K562 (cell line): Measurements from ENCODE around the gene ADPRHL1. TPM values are rescaled to one million over a fixed set of nuclear protein-coding genes. Genes with fewer than 3 reads are reported as not detected.

Experiments
- E2F6 ChIP-seq, 2 experiments: IDR thresholded peaks; 2 replicates each; pipeline ENCODE4 v1.6.1; 2011; ENCODE audit warnings: borderline replicate concordance in 1 of 2, control low read depth in 1 of 2, low read depth in 1 of 2, low read length in 1 of 2, mild to moderate bottlenecking in 1 of 2, mixed read lengths in 1 of 2, moderate library complexity in 1 of 2; ENCODE audit not compliant: insufficient read depth in 1 of 2, insufficient read length in 1 of 2, poor library complexity in 1 of 2, severe bottlenecking in 1 of 2; ENCODE audit errors: extremely low read depth in 1 of 2
- GABPA ChIP-seq: fragments of 200-800 bp; sonication (Bioruptor generic); conservative IDR thresholded peaks from 2 replicates; pipeline ENCODE4 v1.6.1; 2016; ENCODE audit warnings: low read depth, missing genetic modification characterization, missing compliant biosample characterization
- MNT ChIP-seq, 2 experiments: fragments of 450-650 bp; conservative IDR thresholded peaks; 2 replicates each; pipeline ENCODE4 v1.6.1; 2017; ENCODE audit warnings: mild to moderate bottlenecking in 2 of 2, moderate library complexity in 2 of 2
- NR2C1 ChIP-seq, 2 experiments: fragments of 450-650 bp; IDR thresholded peaks; 2 replicates each; pipeline ENCODE4 v1.6.1; 2017; ENCODE audit warnings: mild to moderate bottlenecking in 2 of 2, antibody characterized with exemption in 1 of 2, inconsistent platforms in 1 of 2, missing compliant biosample characterization in 1 of 2, missing genetic modification characterization in 1 of 2
- RBBP5 ChIP-seq: fragments of 200-600 bp; sonication (generic); IDR thresholded peaks from 2 replicates; pipeline ENCODE4 v1.6.1; 2012; ENCODE audit warnings: borderline replicate concordance, mild to moderate bottlenecking, low read length, control low read depth, inconsistent platforms; ENCODE audit not compliant: insufficient read depth, poor library complexity, severe bottlenecking
- SMAD2 ChIP-seq: fragments of 150-350 bp; IDR thresholded peaks from 2 replicates; pipeline ENCODE4 v1.6.1; 2014; ENCODE audit warnings: low read depth, mild to moderate bottlenecking, low read length
- XRCC5 ChIP-seq: fragments of 200-400 bp; formaldehyde crosslinking; IDR thresholded peaks from 2 replicates; pipeline ENCODE4 v1.6.1; 2017; ENCODE audit warnings: low read depth, mild to moderate bottlenecking, low read length
- ZBTB12 ChIP-seq: fragments of 250-450 bp; sonication (Bioruptor Pico); IDR thresholded peaks from 2 replicates; pipeline ENCODE4 v1.4.0; 2020
- ZBTB49 ChIP-seq: sonication (generic); formaldehyde crosslinking; IDR thresholded peaks from 2 replicates; pipeline ENCODE4 v1.8.0; 2022; ENCODE audit warnings: missing genetic modification reagents, mild to moderate bottlenecking, borderline replicate concordance
- ZBTB8A ChIP-seq: fragments of 450-650 bp; IDR thresholded peaks from 2 replicates; pipeline ENCODE4 v1.6.1; 2018; ENCODE audit warnings: mild to moderate bottlenecking, moderate library complexity; ENCODE audit not compliant: partially characterized antibody
- ZNF354B ChIP-seq: fragments of 250-450 bp; sonication (Bioruptor Pico); IDR thresholded peaks from 2 replicates; pipeline ENCODE4 v1.4.0; 2020
- ZNF740 ChIP-seq, 3 experiments: fragments of 200-800 bp in 1 of 3; sonication (Bioruptor generic) in 1 of 3; sonication (generic) in 1 of 3; formaldehyde crosslinking in 1 of 3; IDR thresholded peaks; 2 replicates each; pipeline versions ENCODE4 v1.6.1 to v1.8.0; 2016 to 2022; ENCODE audit warnings: mild to moderate bottlenecking in 2 of 3, missing compliant biosample characterization in 2 of 3, missing genetic modification characterization in 2 of 3, missing genetic modification reagents in 1 of 3
- polyA plus RNA-seq, 8 experiments: library from polyadenylated mRNA; depleted of rRNA in 4 of 8; stranded (reverse) in 5 of 8; unstranded in 3 of 8; fragments of >200 nt; fragmentation: Nextera tagmentation in 2 of 8; fragmentation: Illumina TruSeq in 1 of 8; extraction: Ambion mirVana in 2 of 8; extraction: Trizol in 1 of 8; gene quantifications; 2 replicates each; pipeline versions ENCODE4 v1.2.1 to v1.2.3, GENCODE V29; 2011 to 2014; ENCODE audit warnings: inconsistent platforms in 1 of 8, missing spikeins in 1 of 8
- total RNA-seq, 7 experiments: library from RNA; depleted of rRNA in 6 of 7; stranded (reverse); fragments of >200 nt in 6 of 7; fragmentation: Illumina TruSeq in 2 of 7; extraction: Trizol in 2 of 7; gene quantifications; 2 replicates each; pipeline versions ENCODE4 v1.2.1 to v1.2.3, GENCODE V29; 2011 to 2021; ENCODE audit warnings: low replicate concordance in 1 of 7

Gene ADPRHL1
- total and polyA plus RNA-seq, 9 of the 15 experiments (the other 6 are each of a cell fraction or from before 2014, with no cell fraction given), result 0.06 to 0.76 (median 0.37) TPM; not detected in 1

GRCh38 chr13:113490496-113491417 is 37.5 kb upstream of the ADPRHL1 start, which contains the start of gene DCUN1D2 (continued):
- TF ChIP-seq ZBTB49 (no peak), NR2C1 (IDR thresholded peaks at IDR 0.05) (no peak), NR2C1 (tag; IDR thresholded peaks at IDR 0.05) (no peak), ZNF354B (CRISPR knock-in tag) (no peak), MNT (conservative IDR thresholded peaks at IDR 0.05) (peak in 1 of 2 experiments; percentile 38; a peak in 1 of 4 replicates), XRCC5 (no peak), ZNF740 (CRISPR knock-in tag; IDR thresholded peaks at IDR 0.05) (no peak), ZNF740 (tag; IDR thresholded peaks at IDR 0.05) (no peak), RBBP5 (peak; percentile 14), GABPA (tag) (peak; percentile 65), ZBTB8A (no peak), SMAD2 (no peak), E2F6 (IDR thresholded peaks at IDR 0.05; ENCODE audit: borderline replicate concordance in 1 of 2, extremely low read depth in 1 of 2, insufficient read depth in 1 of 2, insufficient read length in 1 of 2, low read depth in 1 of 2, low read length in 1 of 2, poor library complexity in 1 of 2, severe bottlenecking in 1 of 2) (peak; percentile 24 to 65), ZBTB12 (CRISPR knock-in tag) (no peak)
